Measurements from ENCODE around the gene P2RY2. TPM values are rescaled to one million over a fixed set of nuclear protein-coding genes. Genes with fewer than 3 reads are reported as not detected.

Gene P2RY2
- total and polyA plus RNA-seq, 2 experiments from 2014 or later, result 0.63 to 1.6 TPM

GRCh38 chr11:73197348-73197747, 20.7 kb upstream of the P2RY2 start:
- Histone ChIP-seq H3K4me3 (no peak overlapping the region), H4K20me1 (replicated peaks; ENCODE audit: insufficient read depth) (no peaks in the 10 kb centered on the region), H3K36me3 (ENCODE audit: insufficient read depth) (no peaks in the 10 kb centered on the region), H3K4me1 (ENCODE audit: insufficient read depth) (peaks cover 22% of the 10 kb centered on the region), H3K79me2 (replicated peaks; ENCODE audit: insufficient read depth) (no peaks in the 10 kb centered on the region), H2AFZ (no peak overlapping the region), H3K4me2 (no peak overlapping the region), H3K27me3 (ENCODE audit: insufficient read depth) (no peaks in the 10 kb centered on the region), H3F3A (replicated peaks; ENCODE audit: low read depth) (no peaks in the 10 kb centered on the region), H3K27ac (ENCODE audit: low read depth) (no peak overlapping the region), H3K9me2 (ENCODE audit: insufficient read depth) (0 out of 2 replicates have a peak, but pooled peaks cover 4% of the 10 kb centered on the region)
- DNase-seq (ENCODE audit: low spot score) (no peak), ATAC-seq (no peak)
- Mint-ChIP-seq H3K27ac (no peak overlapping the region), H3K27me3 (ENCODE audit: insufficient read depth, low read depth, poor library complexity) (peaks cover 9% of the 10 kb centered on the region), H3K36me3 (ENCODE audit: low read depth) (no peaks in the 10 kb centered on the region), H3K4me1 (peaks cover 26% of the 10 kb centered on the region), H3K9me3 (no peaks in the 10 kb centered on the region), H3K4me3 (no peak overlapping the region)
- TF ChIP-seq POLR2AphosphoS5 (IDR thresholded peaks at IDR 0.05; ENCODE audit: low read depth) (no peak), CREB1 (CRISPR knock-in tag; IDR thresholded peaks at IDR 0.05; ENCODE audit: low read depth) (no peak), ZNF114 (CRISPR knock-in tag; IDR thresholded peaks at IDR 0.05) (no peak), REST (IDR thresholded peaks at IDR 0.05; ENCODE audit: unreplicated experiment) (no peak), STAT1 (IDR thresholded peaks at IDR 0.05; ENCODE audit: unreplicated experiment) (no peak), JUNB (IDR thresholded peaks at IDR 0.05; ENCODE audit: unreplicated experiment) (no peak), NANOG (IDR thresholded peaks at IDR 0.05; ENCODE audit: borderline replicate concordance) (no peak), ETS1 (IDR thresholded peaks at IDR 0.05) (no peak), ZNF462 (CRISPR knock-in tag; IDR thresholded peaks at IDR 0.05) (no peak), EZH2phosphoT487 (IDR thresholded peaks at IDR 0.05; ENCODE audit: unreplicated experiment) (no peak), ZNF331 (CRISPR knock-in tag; IDR thresholded peaks at IDR 0.05; ENCODE audit: low read depth) (no peak), CTCF (conservative IDR thresholded peaks at IDR 0.05; ENCODE audit: low read depth in 2 of 2) (no peak), EZH2 (IDR thresholded peaks at IDR 0.05; ENCODE audit: low read depth, unreplicated experiment) (no peak)

All from GM23338 (cell line).